GM13977 (cell line): ENCODE measurements around the gene CATSPER3.

ENCODE experiments used
- DNase-seq: peaks from one replicate; pipeline ENCODE4 v3.0.0; 2012; ENCODE audit warnings: low spot score
- CTCF ChIP-seq: IDR thresholded peaks from 2 replicates; pipeline ENCODE4 v1.5.1; 2012; ENCODE audit warnings: mild to moderate bottlenecking, control low read depth; ENCODE audit not compliant: insufficient read depth; ENCODE audit errors: extremely low read depth, missing control alignments
- in situ Hi-C: fragments of 300-500 bp; cut with MboI; formaldehyde crosslinking; loops from one replicate; pipeline ENCODE4 v1.12.0; 2022; ENCODE audit warnings: low sequenced_read_pairs, low pct_unique_long_range_greater_than_20kb, mixed read lengths, inconsistent platforms; ENCODE audit not compliant: unreplicated experiment

The CATSPER3 gene

GRCh38 chr5:135031813-135032694 lies 64.3 kb downstream of the CATSPER3 start:
- TF ChIP-seq CTCF: no peak
- in situ Hi-C loops: no loop called here
- no peak for DNase-seq

GRCh38 chr5:135032695-135032998 lies 64.9 kb downstream of the CATSPER3 start:
- TF ChIP-seq CTCF: no peak
- in situ Hi-C loops: no loop called here
- no peak for DNase-seq

- no peak for DNase-seq
- no peak for TF ChIP-seq CTCF
- in situ Hi-C loops: no loop called here
These were observed 65.5 kb downstream of the CATSPER3 start for GRCh38 chr5:135032999-135033861.

GRCh38 chr5:135033901-135034235 lies 66.2 kb downstream of the CATSPER3 start, which contains the start of gene PITX1:
Gene PITX1, minus strand, starts transcription at chr5:135034228. Its CDS starts 347 bp downstream, at chr5:135033881.
- no peak for DNase-seq
- no peak for TF ChIP-seq CTCF
- in situ Hi-C loops: no loop called here

- in situ Hi-C loops: no loop called here
- DNase-seq: peak; percentile 65
- no peak for TF ChIP-seq CTCF
These were observed 66.7 kb downstream of the CATSPER3 start for GRCh38 chr5:135034236-135034962.

- in situ Hi-C loops: no loop called here
- no peak for DNase-seq
- no peak for TF ChIP-seq CTCF
These were observed 67.4 kb downstream of the CATSPER3 start for GRCh38 chr5:135034963-135035677.
